GM23248 (cell line): Measurements from ENCODE around the gene CARD8. TPM values are rescaled to one million over a fixed set of nuclear protein-coding genes. Genes with fewer than 3 reads are reported as not detected.

Experiments
- DNase-seq: peaks from one replicate; pipeline ENCODE4 v3.0.0-alpha.2; 2015
- H2AFZ ChIP-seq: fragments of 200-600 bp; sonication (generic); 2 replicates; pipeline ENCODE4 v1.6.1; 2016; ENCODE audit warnings: antibody characterized with exemption
- H3F3A ChIP-seq: fragments of 200-600 bp; sonication (generic); 2 replicates; pipeline ENCODE4 v1.6.1; 2016; ENCODE audit warnings: mild to moderate bottlenecking, antibody characterized with exemption, mixed run types; ENCODE audit not compliant: insufficient read depth
- H3K27ac ChIP-seq: fragments of 200-600 bp; sonication (generic); 2 replicates; pipeline ENCODE4 v1.5.1; 2016; ENCODE audit warnings: mild to moderate bottlenecking
- H3K27me3 ChIP-seq: fragments of 200-600 bp; sonication (generic); replicated peaks from 2 replicates; pipeline ENCODE4 v1.6.1; 2016; ENCODE audit warnings: mild to moderate bottlenecking; ENCODE audit not compliant: insufficient read depth
- H3K36me3 ChIP-seq: fragments of 200-600 bp; sonication (generic); 2 replicates; pipeline ENCODE4 v1.6.1; 2016; ENCODE audit warnings: low read depth, mild to moderate bottlenecking
- H3K4me1 ChIP-seq: fragments of 200-600 bp; sonication (generic); 2 replicates; pipeline ENCODE4 v1.6.1; 2016; ENCODE audit warnings: mild to moderate bottlenecking; ENCODE audit not compliant: insufficient read depth
- H3K4me2 ChIP-seq: fragments of 200-600 bp; sonication (generic); one replicate; pipeline ENCODE4 v1.6.1; 2016; ENCODE audit warnings: mild to moderate bottlenecking; ENCODE audit not compliant: unreplicated experiment
- H3K4me3 ChIP-seq: fragments of 200-600 bp; sonication (generic); 2 replicates; pipeline ENCODE4 v1.5.1; 2016; ENCODE audit warnings: mild to moderate bottlenecking
- H3K79me2 ChIP-seq: fragments of 200-600 bp; sonication (generic); 2 replicates; pipeline ENCODE4 v1.6.1; 2016; ENCODE audit warnings: mild to moderate bottlenecking; ENCODE audit not compliant: insufficient read depth
- H3K9ac ChIP-seq: fragments of 200-600 bp; sonication (generic); 2 replicates; pipeline ENCODE4 v1.6.1; 2016; ENCODE audit warnings: mild to moderate bottlenecking
- H3K9me2 ChIP-seq: fragments of 200-600 bp; sonication (generic); 2 replicates; pipeline ENCODE4 v1.6.1; 2016; ENCODE audit warnings: mixed run types, mild to moderate bottlenecking, moderate library complexity; ENCODE audit not compliant: insufficient read depth
- H3K9me3 ChIP-seq: fragments of 200-600 bp; sonication (generic); one replicate; pipeline ENCODE4 v1.6.1; 2017; ENCODE audit warnings: low read depth
- H4K20me1 ChIP-seq: fragments of 200-600 bp; sonication (generic); 2 replicates; pipeline ENCODE4 v1.6.0; 2016; ENCODE audit not compliant: insufficient read depth
- EZH2 ChIP-seq: fragments of 200-600 bp; sonication (generic); IDR thresholded peaks from 2 replicates; pipeline ENCODE4 v1.6.1; 2018; ENCODE audit warnings: antibody characterized with exemption, mild to moderate bottlenecking; ENCODE audit not compliant: insufficient read depth, poor library complexity, severe bottlenecking
- EZH2phosphoT487 ChIP-seq: fragments of 200-600 bp; sonication (generic); IDR thresholded peaks from 2 replicates; pipeline ENCODE4 v1.6.1; 2018; ENCODE audit warnings: antibody characterized with exemption, moderate library complexity, mild to moderate bottlenecking, low read depth; ENCODE audit not compliant: insufficient read depth
- WGBS, 2 experiments: methylation state at CpG; one replicate each; pipeline ENCODE4 v1.1.6; 2015 to 2017; ENCODE audit warnings: low lambda C conversion rate in 2 of 2, low coverage in 1 of 2; ENCODE audit errors: missing lambda C conversion rate in 2 of 2; 5-methylcytosine and 5-hydroxymethylcytosine counted together
- in situ Hi-C: fragments of 300-500 bp; cut with MboI; formaldehyde crosslinking; loops from 2 replicates; pipeline ENCODE4 v1.15.0; 2020
- polyA plus RNA-seq: library from polyadenylated mRNA; unstranded; fragments of >200 nt; fragmentation: Nextera tagmentation; extraction: Ambion mirVana; gene quantifications from 2 replicates; pipeline ENCODE4 v1.2.1, GENCODE V29; 2016
- total RNA-seq: library from RNA; depleted of rRNA; stranded (reverse); fragments of >200 nt; shearing (Covaris generic); gene quantifications from 2 replicates; pipeline ENCODE4 v1.2.3, GENCODE V29; 2014

CARD8 gene
- total and polyA plus RNA-seq, 2 experiments from 2014 or later, result 6.3 to 12.9 TPM

GRCh38 chr19:48186541-48186991 lies 69.1 kb downstream of the CARD8 start:
- DNase-seq, result no peak
- Histone ChIP-seq H3K9me3 (no peaks in the 10 kb centered on the region), H3K4me1 (no peaks in the 10 kb centered on the region), H3K79me2 (no peaks in the 10 kb centered on the region), H2AFZ (no peak overlapping the region), H3F3A (no peaks in the 10 kb centered on the region), H3K36me3 (peaks cover 4% of the 10 kb centered on the region; the same call in 1 of the 2 replicates), H3K9me2 (no peaks in the 10 kb centered on the region), H3K27me3 (no peaks in the 10 kb centered on the region), H3K4me3 (no peak overlapping the region), H3K9ac (no peak overlapping the region), H4K20me1 (no peaks in the 10 kb centered on the region), H3K27ac (no peak overlapping the region), H3K4me2 (no peak overlapping the region)
- WGBS, 2 experiments, result 83 to 90% methylated on average over 8 of the region's 8 CpGs
- in situ Hi-C loops, result no loop called here
- TF ChIP-seq EZH2phosphoT487 (no peak), EZH2 (no peak)

GRCh38 chr19:48186015-48186414 lies 69.7 kb downstream of the CARD8 start:
- H3K27ac ChIP-seq, result no peak overlapping the region
- 83 to 89% methylated on average over 5 of the region's 5 CpGs for WGBS, 2 experiments
- in situ Hi-C loops, result no loop called here
- H3F3A ChIP-seq, result no peaks in the 10 kb centered on the region
- H3K9me3 ChIP-seq, result no peaks in the 10 kb centered on the region
- no peaks in the 10 kb centered on the region for H4K20me1 ChIP-seq
- no peaks in the 10 kb centered on the region for H3K27me3 ChIP-seq
- DNase-seq, result no peak
- no peak overlapping the region for H3K9ac ChIP-seq
- no peaks in the 10 kb centered on the region for H3K79me2 ChIP-seq
- H3K4me2 ChIP-seq, result no peak overlapping the region
- H3K4me1 ChIP-seq, result no peaks in the 10 kb centered on the region
- H3K9me2 ChIP-seq, result no peaks in the 10 kb centered on the region
- no peak overlapping the region for H3K4me3 ChIP-seq
- H2AFZ ChIP-seq, result no peak overlapping the region
- H3K36me3 ChIP-seq, result peaks cover 4% of the 10 kb centered on the region; the same call in 1 of the 2 replicates
- TF ChIP-seq EZH2 (no peak), EZH2phosphoT487 (no peak)

- H4K20me1 ChIP-seq, result no peaks in the 10 kb centered on the region
- H2AFZ ChIP-seq, result no peak overlapping the region
- no peaks in the 10 kb centered on the region for H3K4me1 ChIP-seq
- H3K79me2 ChIP-seq, result no peaks in the 10 kb centered on the region
- H3K9ac ChIP-seq, result no peak overlapping the region
- H3K27ac ChIP-seq, result no peak overlapping the region
- WGBS, 2 experiments, result 88 to 94% methylated on average over 9 of the region's 9 CpGs
- DNase-seq, result no peak
- TF ChIP-seq EZH2, result no peak
- TF ChIP-seq EZH2phosphoT487, result no peak
- H3K9me3 ChIP-seq, result no peaks in the 10 kb centered on the region
- no peaks in the 10 kb centered on the region for H3K27me3 ChIP-seq
- H3K36me3 ChIP-seq, result peaks cover 4% of the 10 kb centered on the region; the same call in 1 of the 2 replicates
- in situ Hi-C loops, result no loop called here
- no peak overlapping the region for H3K4me3 ChIP-seq
- H3K4me2 ChIP-seq, result no peak overlapping the region
- H3F3A ChIP-seq, result no peaks in the 10 kb centered on the region
- no peaks in the 10 kb centered on the region for H3K9me2 ChIP-seq
Measured at GRCh38 chr19:48183356-48183755, 72.4 kb downstream of the CARD8 start.

GRCh38 chr19:48182434-48182833 lies 73.3 kb downstream of the CARD8 start:
- H3K4me3 ChIP-seq, result no peak overlapping the region
- H3K4me2 ChIP-seq, result no peak overlapping the region
- no peaks in the 10 kb centered on the region for H3F3A ChIP-seq
- 97 to 99% methylated on average over 28 to 38 of the region's 38 CpGs for WGBS, 2 experiments
- H4K20me1 ChIP-seq, result no peaks in the 10 kb centered on the region
- peaks cover 4% of the 10 kb centered on the region; the same call in 1 of the 2 replicates for H3K36me3 ChIP-seq
- H3K4me1 ChIP-seq, result no peaks in the 10 kb centered on the region
- TF ChIP-seq EZH2, result no peak
- TF ChIP-seq EZH2phosphoT487, result no peak
- no peaks in the 10 kb centered on the region for H3K9me2 ChIP-seq
- no peaks in the 10 kb centered on the region for H3K79me2 ChIP-seq
- no peak overlapping the region for H3K27ac ChIP-seq
- no peak for DNase-seq
- H3K9ac ChIP-seq, result no peak overlapping the region
- in situ Hi-C loops, result no loop called here
- no peak overlapping the region for H2AFZ ChIP-seq
- H3K9me3 ChIP-seq, result no peaks in the 10 kb centered on the region
- no peaks in the 10 kb centered on the region for H3K27me3 ChIP-seq

GRCh38 chr19:48181505-48181904 lies 74.2 kb downstream of the CARD8 start:
- H3F3A ChIP-seq, result no peaks in the 10 kb centered on the region
- peaks cover 4% of the 10 kb centered on the region; the same call in 1 of the 2 replicates for H3K36me3 ChIP-seq
- no peaks in the 10 kb centered on the region for H3K4me1 ChIP-seq
- in situ Hi-C loops, result no loop called here
- H3K27ac ChIP-seq, result no peak overlapping the region
- no peaks in the 10 kb centered on the region for H3K9me2 ChIP-seq
- H4K20me1 ChIP-seq, result no peaks in the 10 kb centered on the region
- no peaks in the 10 kb centered on the region for H3K27me3 ChIP-seq
- no peaks in the 10 kb centered on the region for H3K9me3 ChIP-seq
- no peak for TF ChIP-seq EZH2
- no peak for TF ChIP-seq EZH2phosphoT487
- H2AFZ ChIP-seq, result no peak overlapping the region
- no peak overlapping the region for H3K9ac ChIP-seq
- no peak overlapping the region for H3K4me3 ChIP-seq
- 97 to 99% methylated on average over 5 of the region's 5 CpGs for WGBS, 2 experiments
- no peak overlapping the region for H3K4me2 ChIP-seq
- DNase-seq, result no peak
- no peaks in the 10 kb centered on the region for H3K79me2 ChIP-seq
